Natural killer cell (primary cell): ENCODE results near the gene CHID1. TPM values are rescaled to one million over a fixed set of nuclear protein-coding genes. Genes with fewer than 3 reads are reported as not detected.

ENCODE experiments used
- ATAC-seq, 3 donors: fragments of 150-1000 bp in 2 of 3; fragments of 200-7000 bp in 1 of 3; cut with Tn5 transposase; 1 replicate in 1 of 3; 2 replicates in 2 of 3; pipeline ENCODE4 v1.10.0; 2021; ENCODE audit warnings: mild to moderate bottlenecking in 2 of 3, moderate library complexity in 2 of 3
- DNase-seq, 2 donors: peaks; one replicate each; pipeline versions ENCODE4 v3.0.0 to v3.0.0-alpha.2; 2013 to 2021; ENCODE audit warnings: mixed read lengths in 1 of 2
- H3K27ac ChIP-seq: one replicate; pipeline ENCODE4 v1.5.1; 2013; ENCODE audit warnings: mild to moderate bottlenecking, low read length
- H3K27me3 ChIP-seq: one replicate; pipeline ENCODE4 v1.6.1; 2013; ENCODE audit warnings: low read length; ENCODE audit not compliant: control insufficient read depth, insufficient read depth
- H3K36me3 ChIP-seq: one replicate; pipeline ENCODE4 v1.6.1; 2013; ENCODE audit warnings: low read length; ENCODE audit not compliant: control insufficient read depth, insufficient read depth
- H3K4me1 ChIP-seq: one replicate; pipeline ENCODE4 v1.6.1; 2013; ENCODE audit warnings: low read length; ENCODE audit not compliant: control insufficient read depth, insufficient read depth
- H3K4me3 ChIP-seq: one replicate; pipeline ENCODE4 v1.5.1; 2013; ENCODE audit warnings: low read length
- H3K9me3 ChIP-seq: one replicate; pipeline ENCODE4 v1.6.1; 2013; ENCODE audit warnings: low read length; ENCODE audit not compliant: control insufficient read depth, insufficient read depth
- H3K27ac Mint-ChIP-seq, 2 donors: one replicate each; pipeline ENCODE4 v1.8.0; 2022; ENCODE audit warnings: mild to moderate bottlenecking in 2 of 2, mixed read lengths in 2 of 2, moderate library complexity in 1 of 2
- H3K27me3 Mint-ChIP-seq, 2 donors: one replicate each; pipeline ENCODE4 v1.8.0; 2022; ENCODE audit warnings: low read depth in 2 of 2, mixed read lengths in 2 of 2
- H3K36me3 Mint-ChIP-seq: one replicate; pipeline ENCODE4 v1.8.0; 2022; ENCODE audit warnings: mixed read lengths
- H3K4me1 Mint-ChIP-seq, 2 donors: one replicate each; pipeline ENCODE4 v1.8.0; 2022; ENCODE audit warnings: mixed read lengths in 2 of 2
- H3K4me3 Mint-ChIP-seq: one replicate; pipeline ENCODE4 v1.8.0; 2022; ENCODE audit warnings: mild to moderate bottlenecking, moderate library complexity, mixed read lengths
- H3K9me3 Mint-ChIP-seq, 2 donors: one replicate each; pipeline ENCODE4 v1.8.0; 2022; ENCODE audit warnings: mixed read lengths in 2 of 2
- CTCF ChIP-seq: fragments of 200-600 bp; IDR thresholded peaks from one replicate; pipeline ENCODE4 v1.8.0; 2022; ENCODE audit warnings: antibody characterized with exemption
- WGBS: methylation state at CpG from one replicate; pipeline ENCODE4 v1.1.7; 2013; ENCODE audit warnings: missing lambda C conversion rate; ENCODE audit not compliant: insufficient coverage; 5-methylcytosine and 5-hydroxymethylcytosine counted together
- intact Hi-C: fragments of 100-400 bp; cut with micrococcal nuclease; formaldehyde crosslinking; loops from one replicate; pipeline ENCODE4 v1.14.2; 2022
- total RNA-seq, 4 donors: library from RNA; stranded (reverse); fragments of 120-200 nt in 1 of 4; gene quantifications; one replicate each; pipeline versions ENCODE4 v1.2.3 to v1.2.4, GENCODE V29; 2013 to 2022

Gene CHID1
- 10 to 100 TPM; 32.6 to 40.3 (median 33.2) TPM for total RNA-seq
- total RNA-seq (2013): 12.6 TPM

DNA sequence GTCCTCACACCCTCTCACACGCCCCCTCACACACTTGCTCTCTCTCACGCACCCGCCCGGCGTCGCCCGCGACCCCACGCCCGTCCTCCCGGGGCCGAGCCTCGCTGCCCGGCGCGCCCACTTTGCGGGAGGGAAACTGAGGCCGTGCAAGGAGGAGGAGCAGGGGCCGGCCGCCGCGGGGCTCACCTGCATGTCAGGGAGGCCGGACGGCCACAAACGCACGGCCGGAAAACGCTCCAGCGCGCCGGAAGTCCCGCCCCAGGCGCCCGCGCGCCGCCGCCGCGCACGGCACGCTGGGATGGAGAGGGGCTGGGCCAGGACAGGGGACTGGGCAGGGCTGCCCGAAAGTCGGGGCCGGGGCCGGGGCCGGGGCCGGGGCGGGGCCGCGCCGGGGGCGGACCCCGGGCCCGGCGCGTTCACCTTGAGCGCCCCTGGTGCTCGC is at the start of gene CHID1:
TSS of gene CHID1 (minus strand) at position 222 of the 442 bp plus-strand sequence. CDS start 5,994 bp downstream, outside the sequence.
- no peaks in the 10 kb centered on the region for H3K27me3 Mint-ChIP-seq
- no peaks in the 10 kb centered on the region for H3K36me3 ChIP-seq
- H3K4me1 ChIP-seq: peaks cover 26% of the 10 kb centered on the region
- no peaks in the 10 kb centered on the region for H3K36me3 Mint-ChIP-seq
- H3K9me3 Mint-ChIP-seq: no peaks in the 10 kb centered on the region
- WGBS: under 1% methylated on average over 59 of the region's 59 CpGs
- DNase-seq (peak; percentile 80 to 86), ATAC-seq (peak; percentile 93 to 96 (median 95))
- peak within 1 kb of the TSS; percentile 45 for H3K4me3 ChIP-seq
- TF ChIP-seq CTCF: no peak
- H3K4me3 Mint-ChIP-seq: peak within 1 kb of the TSS; percentile 96
- intact Hi-C loops: loop anchor here (10.0 kb wide), 1 partner anchor 66 kb away; the partner anchor contains the start of genes POLR2L and TSPAN4
- peak within 1 kb of the TSS; percentile 63 to 85 for H3K27ac Mint-ChIP-seq
- no peaks in the 10 kb centered on the region for H3K27me3 ChIP-seq
- peak within 1 kb of the TSS; percentile 13 for H3K27ac ChIP-seq
- H3K4me1 Mint-ChIP-seq: peaks cover 11 to 13% of the 10 kb centered on the region in 2 donors
- H3K9me3 ChIP-seq: no peaks in the 10 kb centered on the region

DNA sequence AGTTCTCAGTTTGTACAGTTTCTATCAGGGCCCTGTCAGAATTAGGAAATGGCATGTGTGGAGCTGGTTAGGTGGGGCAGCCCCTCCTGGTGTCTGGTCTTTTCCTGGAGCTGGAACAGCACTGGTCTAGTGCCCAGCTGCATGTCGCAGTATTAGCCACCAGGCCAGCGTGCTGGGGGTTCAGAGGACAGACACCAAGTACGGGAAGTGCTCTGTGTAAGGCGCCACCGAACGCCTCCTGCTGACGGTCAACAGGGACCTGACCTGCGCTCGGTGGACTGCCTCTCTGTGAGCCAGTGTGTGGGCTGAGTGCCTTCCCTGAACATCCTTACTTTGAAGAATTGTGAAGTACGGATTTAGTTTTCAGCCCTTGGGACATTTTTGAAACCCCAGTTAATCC is 49.0 kb upstream of the CHID1 start:
- no peak for TF ChIP-seq CTCF
- Mint-ChIP-seq H3K36me3 (no peaks in the 10 kb centered on the region), H3K27ac (no peak overlapping the region), H3K27me3 (no peaks in the 10 kb centered on the region), H3K4me3 (no peak overlapping the region), H3K4me1 (peaks cover 23 to 35% of the 10 kb centered on the region in 2 donors), H3K9me3 (no peaks in the 10 kb centered on the region)
- Histone ChIP-seq H3K36me3 (peaks cover 8% of the 10 kb centered on the region), H3K27ac (no peak overlapping the region), H3K4me3 (no peak overlapping the region), H3K27me3 (no peaks in the 10 kb centered on the region), H3K4me1 (peaks cover 9% of the 10 kb centered on the region), H3K9me3 (no peaks in the 10 kb centered on the region)
- ATAC-seq: no peak
- intact Hi-C loops: no loop called here
- 85% methylated on average over 10 of the region's 10 CpGs for WGBS
- no peak for DNase-seq

GRCh38 chr11:959027-959426 is 48.4 kb upstream of the CHID1 start:
- DNase-seq: no peak
- ATAC-seq: no peak
- 98% methylated on average over 14 of the region's 14 CpGs for WGBS
- Histone ChIP-seq H3K27me3 (no peaks in the 10 kb centered on the region), H3K4me3 (no peak overlapping the region), H3K9me3 (no peaks in the 10 kb centered on the region), H3K36me3 (peaks cover 6% of the 10 kb centered on the region), H3K27ac (no peak overlapping the region), H3K4me1 (peaks cover 9% of the 10 kb centered on the region)
- Mint-ChIP-seq H3K27me3 (no peaks in the 10 kb centered on the region), H3K27ac (no peak overlapping the region), H3K9me3 (no peaks in the 10 kb centered on the region), H3K4me3 (no peak overlapping the region), H3K36me3 (no peaks in the 10 kb centered on the region), H3K4me1 (peaks cover 29 to 35% of the 10 kb centered on the region in 2 donors)
- TF ChIP-seq CTCF: no peak
- intact Hi-C loops: no loop called here

DNA sequence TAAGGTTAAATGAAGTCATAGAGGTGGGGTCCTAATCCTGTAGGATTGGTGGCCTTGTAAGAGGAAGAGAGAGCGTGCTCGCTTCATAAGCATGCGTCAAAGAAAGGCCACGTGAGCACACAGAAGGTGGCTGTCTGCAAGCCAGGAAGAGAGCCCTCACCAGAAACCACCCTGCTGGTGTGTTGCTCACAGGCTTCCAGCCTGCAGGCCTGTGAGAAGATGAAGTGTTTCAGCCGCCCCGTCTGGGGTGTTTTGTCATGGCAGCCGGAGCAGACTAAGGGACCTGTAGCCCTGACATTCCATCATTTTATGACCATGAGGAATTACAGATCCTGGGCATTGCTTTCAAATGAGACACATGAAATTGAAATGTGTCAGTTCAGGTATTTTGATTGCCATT is 47.5 kb upstream of the CHID1 start:
- ATAC-seq: no peak
- no peaks in the 10 kb centered on the region for H3K9me3 Mint-ChIP-seq
- Histone ChIP-seq H3K9me3 (no peaks in the 10 kb centered on the region), H3K4me1 (peaks cover 9% of the 10 kb centered on the region), H3K36me3 (peaks cover 6% of the 10 kb centered on the region), H3K27ac (no peak overlapping the region), H3K27me3 (no peaks in the 10 kb centered on the region), H3K4me3 (no peak overlapping the region)
- no peaks in the 10 kb centered on the region for H3K27me3 Mint-ChIP-seq
- H3K4me3 Mint-ChIP-seq: no peak overlapping the region
- TF ChIP-seq CTCF: no peak
- peak overlapping the region; percentile 1 to 14 for H3K27ac Mint-ChIP-seq
- 93% methylated on average over 7 of the region's 7 CpGs for whole genome bisulfite sequencing
- peaks cover 34 to 42% of the 10 kb centered on the region in 2 donors for H3K4me1 Mint-ChIP-seq
- DNase-seq: no peak
- H3K36me3 Mint-ChIP-seq: no peaks in the 10 kb centered on the region
- intact Hi-C loops: no loop called here
